EH (cell line): ENCODE data around the gene RRP1B.
"Not testable (repeated sequence)": the region's sequence is repeated elsewhere in the genome, so short reads cannot be mapped to it uniquely, and the experiment has no call there.

ENCODE experiments used
- DNase-seq: peaks from one replicate; pipeline ENCODE4 v3.0.0-alpha.2; 2015; ENCODE audit warnings: low read depth

The RRP1B gene

DNA sequence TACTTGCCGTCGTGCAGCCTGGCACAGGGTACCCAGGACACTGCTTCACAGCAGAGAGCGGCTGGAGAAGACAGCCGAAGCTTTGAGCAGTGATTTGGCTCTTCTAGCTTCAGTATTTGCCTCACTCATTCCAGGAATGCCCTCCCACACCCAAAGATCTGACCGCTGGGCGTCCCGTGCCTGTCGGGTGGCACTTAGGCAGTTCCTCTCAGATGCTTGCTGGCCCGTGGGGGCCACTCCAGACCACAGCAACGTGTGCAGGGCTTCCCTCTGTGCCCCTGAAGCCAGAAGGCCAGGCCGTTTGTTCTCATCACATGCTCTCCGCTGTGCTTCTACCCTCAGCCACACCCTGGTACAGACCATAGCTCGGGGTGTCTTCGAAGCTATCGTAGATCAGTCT, 17.0 kb downstream of the RRP1B start:
- DNase-seq = no peak

DNA sequence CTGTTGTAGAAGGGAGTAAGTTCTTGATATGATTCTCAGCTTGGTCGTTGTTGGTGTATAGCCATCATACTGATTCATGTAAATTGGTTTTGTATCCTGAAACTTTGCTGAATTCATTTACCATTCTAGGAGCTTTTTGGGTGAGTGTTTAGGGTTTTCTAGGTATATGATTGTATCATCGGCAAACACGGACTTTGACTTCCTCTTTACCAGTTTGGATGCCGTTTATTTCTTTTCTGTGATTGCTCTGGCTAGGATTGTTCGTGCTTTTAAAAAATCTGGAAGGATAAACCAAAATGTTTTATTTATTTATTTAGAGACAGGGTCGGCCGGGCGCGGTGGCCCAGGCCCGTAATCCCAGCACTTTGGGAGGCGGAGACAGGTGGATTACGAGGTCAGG, 20.6 kb downstream of the RRP1B start:
- no peak for DNase-seq

DNA sequence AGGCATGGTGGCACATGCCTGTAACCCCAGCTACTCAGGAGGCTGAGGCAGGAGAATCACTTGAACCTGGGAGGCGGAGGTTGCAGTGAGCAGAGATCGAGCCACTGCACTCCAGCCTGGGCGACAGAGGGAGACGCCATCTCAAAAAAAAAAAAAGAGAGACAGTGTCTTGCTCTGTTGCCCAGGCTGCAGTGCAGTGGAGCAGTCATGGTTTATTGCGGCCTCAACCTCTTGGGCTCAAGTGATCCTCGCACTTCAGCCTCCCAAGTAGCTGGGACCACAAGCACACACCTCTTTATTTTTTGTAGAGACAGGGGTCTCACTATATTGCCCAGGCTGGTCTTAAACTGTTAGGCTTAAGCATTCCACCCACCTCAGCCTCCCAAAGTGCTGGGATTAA, 21.1 kb downstream of the RRP1B start:
- not testable (repeated sequence) for DNase-seq

DNA sequence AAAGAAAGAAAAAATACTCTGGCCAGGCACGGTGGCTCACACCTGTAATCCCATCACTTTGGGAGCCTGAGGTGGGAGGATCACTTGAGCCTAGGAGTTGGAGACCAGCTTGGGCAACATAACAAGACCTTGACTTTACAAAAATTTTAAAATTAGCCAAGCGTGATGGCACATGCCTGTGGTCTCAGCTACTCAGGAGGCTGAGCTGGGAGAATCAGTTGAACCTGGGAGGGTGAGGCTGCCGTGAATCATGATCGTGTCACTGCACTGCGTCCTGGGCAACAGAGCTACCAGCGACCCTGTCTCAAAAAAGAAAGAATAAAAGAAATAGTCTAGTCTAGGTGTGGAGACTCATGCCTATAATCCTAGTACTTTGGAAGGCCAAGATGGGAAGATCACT, 22.3 kb downstream of the RRP1B start:
- no peak for DNase-seq

DNA sequence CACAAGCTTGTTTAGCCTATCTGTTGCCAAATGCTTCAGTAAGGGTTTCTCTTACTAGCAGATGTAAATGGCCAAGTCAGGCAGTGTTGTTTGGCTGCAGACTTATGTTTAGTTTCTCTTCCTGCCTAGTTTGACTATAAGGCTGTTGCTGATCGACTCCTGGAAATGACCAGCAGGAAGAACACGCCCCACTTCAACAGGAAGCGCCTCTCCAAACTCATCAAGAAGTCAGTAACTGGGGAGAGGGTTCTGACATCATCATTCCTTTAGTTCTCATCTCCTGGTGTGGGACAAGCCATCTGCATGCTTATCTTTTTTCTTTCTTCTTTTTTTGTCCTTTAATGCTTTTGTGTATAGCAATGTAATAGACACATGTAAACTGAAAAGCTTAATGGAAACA, 25.1 kb downstream of the RRP1B start:
- DNase-seq = no peak

DNA sequence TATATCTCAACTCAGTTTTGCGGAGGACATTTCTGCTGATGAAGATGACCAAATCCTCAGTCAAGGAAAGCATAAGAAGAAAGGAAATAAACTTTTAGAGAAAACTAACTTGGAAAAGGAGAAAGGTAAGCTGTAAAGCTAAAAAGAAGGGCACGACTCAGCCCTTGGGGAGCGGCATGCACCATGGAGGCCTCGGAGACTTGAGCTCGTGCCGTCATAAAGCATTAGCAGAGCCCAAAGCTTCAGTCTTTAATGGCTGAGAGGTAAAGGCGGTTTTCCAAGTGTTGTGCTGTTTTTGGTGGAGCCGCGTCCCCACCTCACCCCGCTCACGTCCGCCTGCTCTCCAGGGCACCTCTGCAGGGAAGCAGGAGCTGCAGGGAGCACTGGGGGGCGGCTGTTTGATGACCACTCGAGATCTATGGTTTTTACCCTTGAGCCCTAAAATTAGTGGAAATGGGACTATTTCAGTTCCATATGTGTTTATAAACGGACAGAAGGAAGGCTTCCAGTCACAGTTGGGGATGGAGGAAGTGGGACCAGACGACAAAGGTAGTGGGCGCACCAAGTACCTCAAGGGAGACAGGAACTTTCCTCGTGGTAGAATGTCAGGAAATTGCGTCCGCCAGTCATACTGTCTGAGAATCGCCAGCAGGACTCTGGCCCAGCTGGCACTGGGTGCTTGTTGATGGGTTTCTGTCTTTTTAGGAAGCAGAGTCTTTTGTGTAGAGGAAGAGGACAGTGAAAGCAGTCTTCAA, 27.6 kb downstream of the RRP1B start:
- no peak for DNase-seq

DNA sequence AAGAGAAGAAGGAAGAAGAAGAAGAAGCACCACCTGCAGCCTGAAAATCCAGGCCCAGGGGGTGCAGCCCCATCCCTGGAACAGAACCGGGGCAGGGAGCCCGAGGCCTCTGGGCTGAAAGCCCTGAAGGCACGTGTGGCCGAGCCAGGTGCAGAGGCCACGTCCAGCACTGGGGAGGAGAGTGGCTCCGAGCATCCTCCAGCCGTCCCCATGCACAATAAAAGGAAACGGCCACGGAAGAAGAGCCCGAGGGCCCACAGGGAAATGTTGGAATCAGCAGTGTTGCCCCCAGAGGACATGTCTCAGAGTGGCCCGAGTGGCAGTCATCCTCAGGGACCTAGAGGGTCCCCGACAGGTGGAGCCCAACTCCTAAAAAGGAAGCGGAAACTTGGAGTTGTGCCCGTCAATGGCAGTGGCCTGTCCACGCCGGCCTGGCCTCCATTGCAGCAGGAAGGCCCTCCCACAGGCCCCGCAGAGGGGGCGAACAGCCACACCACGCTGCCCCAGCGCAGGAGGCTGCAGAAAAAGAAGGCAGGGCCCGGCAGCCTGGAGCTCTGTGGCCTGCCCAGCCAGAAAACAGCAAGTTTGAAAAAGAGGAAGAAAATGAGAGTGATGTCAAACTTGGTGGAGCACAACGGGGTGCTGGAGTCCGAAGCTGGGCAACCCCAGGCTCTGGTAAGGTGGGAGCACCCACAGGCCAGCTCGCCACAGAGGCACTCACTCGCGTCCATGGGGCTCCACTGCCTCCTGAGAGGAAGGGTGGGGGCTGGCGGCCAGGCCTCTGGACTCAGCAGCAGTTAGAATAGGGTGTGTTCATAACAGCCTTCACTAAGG, 28.4 kb downstream of the RRP1B start:
- DNase-seq = no peak

DNA sequence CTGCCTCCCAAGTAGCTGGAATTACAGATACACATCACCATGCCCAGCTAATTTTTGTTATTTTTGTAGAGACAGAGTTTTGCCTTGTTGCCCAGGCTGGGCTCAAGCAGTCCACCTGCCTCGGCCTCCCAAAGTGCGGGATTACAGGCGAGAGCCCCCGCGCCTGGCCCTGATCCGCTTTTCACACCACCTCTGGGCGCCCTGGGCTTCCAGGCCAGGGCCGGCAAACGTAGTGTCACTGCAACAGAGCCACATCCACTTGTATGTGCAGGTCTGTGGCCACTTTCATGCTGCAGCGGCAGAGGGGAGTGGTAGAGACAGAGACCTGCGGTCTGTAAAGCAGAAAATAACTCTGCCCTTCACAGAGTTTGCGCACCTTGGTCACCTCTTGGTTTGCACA, 29.5 kb downstream of the RRP1B start:
- DNase-seq = no peak

DNA sequence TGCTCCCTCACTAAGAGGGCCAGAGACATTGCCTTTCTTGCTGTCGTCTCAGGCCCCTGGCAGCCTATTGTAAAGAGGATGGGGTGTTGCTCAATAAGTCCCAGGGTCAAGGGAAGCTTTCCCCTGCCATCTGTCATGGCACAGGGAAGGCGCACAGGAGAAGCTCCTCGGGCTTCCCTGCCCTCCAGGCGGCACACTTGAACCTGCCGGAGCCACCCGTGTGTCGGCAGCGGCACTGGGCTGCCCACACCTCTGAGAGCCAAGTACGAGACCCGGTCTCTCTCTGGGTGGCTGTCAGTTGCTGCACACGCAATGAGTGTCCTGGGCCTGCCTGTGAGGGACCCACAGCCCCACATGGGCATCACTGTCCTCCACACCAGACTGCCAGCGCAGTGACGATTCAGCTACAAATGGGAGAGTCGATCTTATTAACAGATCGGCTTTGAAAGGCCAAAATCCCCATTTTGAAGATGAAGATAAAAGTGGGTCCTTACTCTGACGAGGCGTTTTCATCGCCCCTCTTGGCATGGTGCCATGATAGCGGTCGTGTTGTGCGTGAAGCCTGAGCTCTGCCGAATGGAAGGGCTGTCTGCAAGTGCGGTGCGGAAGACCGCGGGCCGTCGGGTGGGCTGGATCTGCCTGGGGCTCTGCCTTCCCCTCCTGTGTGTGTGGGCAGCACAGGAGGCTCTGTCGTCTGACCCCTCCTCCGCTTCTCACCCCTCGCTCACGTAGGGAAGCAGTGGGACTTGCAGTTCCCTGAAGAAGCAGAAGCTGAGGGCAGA, 30.4 kb downstream of the RRP1B start:
- no peak for DNase-seq

DNA sequence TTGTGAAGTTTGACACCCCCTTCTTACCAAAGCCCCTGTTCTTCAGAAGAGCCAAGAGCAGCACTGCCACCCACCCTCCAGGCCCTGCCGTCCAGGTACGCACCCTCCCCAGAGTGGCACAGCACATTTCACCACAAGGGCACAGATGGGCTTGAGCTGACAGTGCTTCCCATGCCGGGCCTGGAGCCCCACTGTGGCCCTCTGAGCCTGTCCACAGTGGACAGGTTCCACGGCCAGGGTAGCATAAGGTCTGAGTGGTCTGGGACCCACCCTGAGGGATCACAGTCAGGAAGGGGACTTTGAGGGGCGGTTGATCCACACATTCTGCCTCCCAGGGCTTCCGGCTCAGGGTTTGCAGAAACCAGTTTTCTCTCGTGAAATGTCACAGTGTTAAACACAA, 31.0 kb downstream of the RRP1B start:
- no peak for DNase-seq

DNA sequence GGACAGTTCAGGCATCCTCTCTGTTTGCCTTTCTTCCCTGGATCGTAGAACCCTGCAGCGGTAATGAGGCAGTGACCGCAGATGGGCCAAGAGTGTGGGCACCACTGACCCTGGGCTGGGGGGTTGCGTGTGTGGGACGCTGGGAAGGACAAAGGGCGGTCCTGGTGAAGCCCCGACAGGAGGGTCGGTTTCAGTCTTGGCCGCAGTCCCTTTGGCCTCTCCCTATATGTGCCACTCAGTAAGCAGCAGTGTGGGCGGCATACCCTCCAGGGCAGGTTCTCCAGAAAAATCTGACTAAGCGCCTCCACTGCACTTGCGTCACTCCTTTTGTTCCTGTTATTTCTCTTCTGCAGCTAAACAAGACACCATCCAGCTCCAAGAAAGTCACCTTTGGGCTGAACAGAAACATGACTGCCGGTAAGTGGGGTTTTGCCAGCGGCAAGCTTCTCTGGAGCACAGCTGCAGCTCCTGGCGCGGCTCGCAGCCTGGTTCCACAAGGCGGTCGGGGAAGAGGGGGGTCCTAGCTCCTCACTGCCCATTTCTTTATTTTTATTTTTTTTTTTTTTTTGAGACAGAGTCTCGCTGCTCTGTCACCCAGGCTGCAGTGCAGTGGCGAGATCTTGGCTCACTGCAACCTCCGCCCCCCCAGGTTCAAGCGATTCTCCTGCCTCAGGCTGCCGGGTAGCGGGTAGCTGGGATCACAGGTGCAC, 31.9 kb downstream of the RRP1B start:
- DNase-seq = no peak

DNA sequence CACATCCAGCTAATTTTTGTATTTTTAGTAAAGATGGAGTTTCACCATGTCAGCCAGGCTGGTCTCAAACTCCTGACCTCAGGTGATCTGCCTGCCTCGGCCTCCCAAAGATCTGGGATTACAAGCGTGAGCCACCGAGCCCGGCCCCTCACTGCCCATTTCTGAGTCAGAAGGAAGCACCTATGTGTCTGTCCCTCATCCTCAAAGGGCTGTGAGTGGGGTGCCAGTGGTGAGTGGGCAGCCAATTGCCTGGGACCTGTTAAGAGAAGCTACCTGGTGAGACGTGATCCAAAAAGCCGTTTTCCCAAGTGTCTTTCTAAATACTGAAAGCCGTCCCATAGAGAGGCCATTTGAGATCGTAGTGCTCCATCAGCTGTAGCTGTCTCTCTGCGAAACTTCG, 32.4 kb downstream of the RRP1B start:
- no peak for DNase-seq

DNA sequence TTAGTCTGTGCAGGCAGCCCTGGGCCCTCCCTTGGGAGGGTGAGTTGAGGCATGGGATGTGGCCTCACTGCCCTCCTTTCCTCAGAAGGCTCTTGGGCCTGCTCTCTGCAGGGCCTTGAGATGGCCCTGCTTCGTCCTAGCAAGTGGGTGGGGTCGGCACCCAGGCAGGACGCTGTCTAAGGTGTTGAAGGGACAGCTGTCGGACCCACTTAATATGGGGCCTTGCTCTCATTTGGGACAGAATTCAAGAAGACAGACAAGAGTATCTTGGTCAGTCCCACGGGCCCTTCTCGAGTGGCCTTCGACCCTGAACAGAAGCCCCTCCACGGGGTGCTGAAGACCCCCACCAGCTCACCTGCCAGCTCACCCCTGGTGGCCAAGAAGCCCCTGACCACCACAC, 33.6 kb downstream of the RRP1B start:
- DNase-seq = no peak

DNA sequence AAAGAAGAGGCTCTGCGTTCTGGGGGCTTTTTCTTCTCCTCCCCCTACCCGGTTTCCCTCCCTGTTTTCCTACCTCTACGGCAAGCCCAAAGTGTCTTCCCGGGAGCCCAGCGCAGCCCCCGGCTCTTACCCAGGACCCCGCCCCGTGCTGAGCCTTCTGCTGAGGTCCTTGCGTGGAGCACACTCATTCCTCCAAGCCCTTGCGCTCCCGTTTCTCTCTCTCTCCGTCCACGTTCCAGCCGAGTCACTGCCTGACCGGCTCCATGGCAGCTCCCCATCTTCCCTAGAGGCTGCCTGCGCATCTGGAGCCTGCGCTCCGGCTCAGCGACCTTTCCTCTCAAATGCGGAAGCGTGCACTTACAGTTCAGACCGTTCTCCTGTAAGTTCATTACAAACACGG, 34.6 kb downstream of the RRP1B start:
- no peak for DNase-seq

DNA sequence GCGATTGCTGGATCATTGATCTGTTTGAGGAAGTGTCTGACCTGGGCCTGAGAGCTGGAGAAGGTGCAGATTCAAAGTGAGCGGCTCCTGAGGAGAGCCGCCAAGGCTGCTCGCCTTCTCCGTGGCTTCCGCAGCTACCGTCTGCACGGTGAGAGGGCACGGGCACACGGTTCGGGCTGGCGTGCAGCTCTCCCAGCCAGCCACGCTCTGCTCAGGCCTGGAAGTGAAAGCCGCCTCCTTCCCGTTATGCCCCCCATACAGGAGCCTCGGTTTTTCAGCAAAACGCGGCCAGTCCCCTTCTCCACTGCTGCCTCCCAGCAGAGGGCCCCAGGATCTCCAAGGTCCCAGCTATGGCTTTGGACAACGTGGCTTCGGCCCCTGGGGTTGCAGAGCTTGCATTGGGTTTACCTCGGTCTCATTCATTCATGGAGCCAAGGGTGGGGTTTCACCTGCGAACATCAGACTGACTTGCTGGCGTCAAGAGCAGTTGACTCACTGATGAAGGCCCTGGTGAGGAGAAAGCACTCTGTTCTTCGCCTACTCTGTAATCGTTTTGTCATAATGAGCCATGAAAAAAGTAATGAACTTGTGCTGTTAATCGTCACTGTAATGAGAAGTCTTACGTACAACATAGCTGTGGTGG, 35.2 kb downstream of the RRP1B start:
- DNase-seq = no peak

DNA sequence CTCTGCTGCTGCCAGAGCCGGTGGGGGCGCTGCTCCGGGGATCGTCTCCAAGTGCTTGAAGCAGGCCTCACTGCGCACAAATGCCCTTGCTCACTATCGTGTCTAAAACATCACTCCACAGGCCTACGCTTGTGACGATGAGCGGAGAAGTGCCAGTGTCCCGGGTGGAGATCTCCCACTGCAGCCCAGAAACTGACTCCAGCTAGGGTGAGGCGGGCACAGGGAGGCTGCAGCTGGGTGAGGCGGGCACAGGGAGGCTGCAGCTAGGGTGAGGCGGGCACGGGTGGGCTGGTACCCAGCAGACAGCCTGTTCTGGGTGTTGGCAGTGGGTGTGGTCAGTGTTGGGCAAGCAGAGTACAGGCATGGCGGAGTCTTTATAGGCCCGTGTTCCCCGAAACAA, 36.9 kb downstream of the RRP1B start:
- no peak for DNase-seq

DNA sequence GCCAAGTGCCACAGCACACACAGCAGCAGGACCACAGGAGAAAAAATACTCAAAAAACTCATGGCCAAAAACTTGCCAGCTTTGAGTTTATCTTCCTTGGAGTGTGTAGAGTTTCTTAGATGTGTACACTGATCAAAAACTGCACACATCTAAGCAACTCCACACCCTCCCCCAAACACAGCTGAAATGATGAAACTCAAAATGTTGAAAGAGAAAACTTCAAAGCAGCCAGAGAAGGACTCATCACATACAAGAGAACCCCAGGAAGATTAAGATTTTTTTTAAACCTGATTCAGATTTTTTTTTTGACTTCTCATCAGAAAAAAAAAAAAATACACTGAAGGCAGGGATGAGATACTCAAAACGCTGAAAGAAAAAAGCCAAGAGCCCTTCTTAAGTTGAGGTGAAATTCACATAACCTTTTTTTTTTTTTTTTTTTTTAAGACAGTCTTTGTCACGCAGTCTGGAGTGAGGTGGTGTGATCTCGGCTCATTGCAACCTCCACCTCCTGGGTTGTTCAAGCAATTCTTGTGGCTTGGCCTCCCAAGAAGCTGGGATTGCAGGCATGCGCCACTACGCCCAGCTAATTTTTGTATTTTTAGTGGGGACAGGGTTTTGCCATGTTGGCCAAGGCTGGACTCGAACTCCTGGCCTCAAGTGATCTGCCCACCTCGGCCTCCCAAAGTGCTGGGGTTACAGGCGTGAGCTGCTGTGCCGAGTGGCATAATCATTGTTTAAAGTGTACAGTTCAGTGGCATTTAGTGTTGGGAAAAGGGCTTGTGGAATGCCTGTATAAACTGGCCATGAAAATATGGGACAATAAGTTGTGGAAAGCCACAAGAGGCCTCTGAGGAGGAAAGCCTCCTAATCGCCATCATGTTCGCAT, 38.6 kb downstream of the RRP1B start:
- no peak for DNase-seq

DNA sequence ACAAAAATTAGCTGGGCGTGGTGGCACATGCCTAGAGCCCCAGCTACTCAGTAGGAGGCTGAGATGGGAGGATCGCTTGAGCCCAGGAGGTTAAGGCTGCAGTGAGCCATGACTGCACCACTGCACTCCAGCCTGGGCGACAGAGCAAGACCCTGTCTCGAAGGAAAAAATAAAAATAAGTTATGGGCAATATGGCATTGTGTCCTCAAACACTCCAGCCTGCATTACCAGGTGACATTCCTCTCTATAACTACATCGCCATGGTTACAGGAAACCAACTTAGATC, 40.1 kb downstream of the RRP1B start:
- not testable (repeated sequence) for DNase-seq

DNA sequence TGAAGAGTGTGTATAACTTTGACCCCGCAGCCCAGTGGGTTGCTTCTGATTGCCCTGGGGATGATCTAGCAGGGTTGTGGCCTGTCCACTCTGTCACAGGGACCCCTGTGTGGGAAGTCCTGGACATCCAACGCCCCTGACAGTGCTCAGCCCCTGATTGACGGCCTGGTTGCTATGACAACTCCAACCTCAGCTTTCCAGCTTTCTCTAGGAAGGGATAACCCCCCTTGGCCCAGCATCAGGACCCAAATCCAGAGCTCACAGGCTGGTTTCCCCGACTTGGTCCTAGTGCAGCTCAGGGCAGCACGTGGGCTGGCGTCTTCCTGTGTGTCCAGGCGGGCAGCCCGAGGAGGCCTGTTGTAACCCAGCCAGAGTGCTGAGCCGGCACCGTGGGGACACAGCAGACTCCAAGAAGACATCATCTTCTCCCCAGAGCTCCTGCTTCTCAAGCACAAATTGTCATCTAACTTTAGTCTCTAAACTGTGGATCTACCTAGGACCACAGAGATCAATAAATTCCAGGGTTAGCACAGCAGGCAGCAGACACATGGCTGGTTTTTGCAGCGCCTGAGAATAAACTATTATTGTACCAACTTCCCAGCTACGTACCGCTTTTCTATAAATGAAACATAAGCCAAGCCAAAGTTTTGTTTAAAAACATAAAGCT, 40.7 kb downstream of the RRP1B start:
- DNase-seq = no peak
